ENCODE data around the gene MLLT3.

Gene MLLT3

DNA sequence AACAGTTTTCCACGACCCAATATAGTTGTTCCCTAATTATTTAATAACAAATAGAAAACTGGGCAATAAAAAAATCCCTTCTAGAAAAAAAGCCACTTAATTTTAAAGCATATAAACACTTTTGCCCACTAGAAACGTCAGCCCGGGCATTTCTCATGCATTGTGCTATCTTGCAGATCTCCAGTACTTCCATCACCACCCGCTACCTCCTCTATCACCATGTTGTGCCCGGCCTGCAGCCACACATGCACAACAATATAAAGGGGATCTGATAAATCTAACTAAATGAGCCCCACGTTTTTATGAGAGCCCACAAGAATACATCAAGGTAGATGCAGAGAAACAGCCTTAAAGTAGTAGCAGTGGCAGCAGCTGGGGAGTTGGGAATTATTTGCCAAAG, 272.7 kb downstream of the MLLT3 start:
- DNase-seq, result no peak

DNA sequence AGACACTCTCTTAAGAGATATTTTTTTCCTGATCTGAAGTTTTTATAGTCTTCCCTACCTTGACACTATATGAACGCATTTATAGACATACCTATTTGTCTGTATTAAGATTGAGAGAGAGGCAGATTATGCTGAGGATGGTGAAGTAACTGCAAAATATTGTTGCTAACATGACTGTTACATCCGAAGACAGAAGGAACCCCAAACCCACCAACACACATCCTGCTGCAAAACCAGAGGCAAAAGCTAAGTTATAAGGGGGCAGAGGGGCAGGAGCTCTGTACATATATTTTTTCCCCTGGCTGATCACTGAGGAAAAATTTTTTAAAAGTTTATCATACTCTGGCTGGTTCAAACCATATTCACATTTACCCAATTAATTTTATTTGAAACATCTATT, 279.0 kb downstream of the MLLT3 start:
- no peak for DNase-seq

DNA sequence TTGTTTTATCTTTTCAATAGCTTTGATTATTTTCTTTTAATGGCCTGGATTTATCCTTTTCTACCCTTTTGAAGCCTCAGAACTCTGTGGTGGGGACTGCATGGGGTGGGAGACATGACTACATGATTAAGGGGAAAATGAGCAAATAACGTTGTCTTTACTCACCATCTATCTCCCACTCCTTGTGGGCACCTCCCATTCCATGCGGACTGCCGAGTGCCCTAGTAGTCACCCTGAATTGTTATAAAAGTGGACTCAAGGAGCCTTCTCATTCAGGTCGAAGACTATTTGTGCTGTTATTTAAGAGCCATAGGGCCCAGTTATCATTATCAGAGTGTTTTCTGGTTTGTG, 281.8 kb downstream of the MLLT3 start:
- DNase-seq, result no peak

DNA sequence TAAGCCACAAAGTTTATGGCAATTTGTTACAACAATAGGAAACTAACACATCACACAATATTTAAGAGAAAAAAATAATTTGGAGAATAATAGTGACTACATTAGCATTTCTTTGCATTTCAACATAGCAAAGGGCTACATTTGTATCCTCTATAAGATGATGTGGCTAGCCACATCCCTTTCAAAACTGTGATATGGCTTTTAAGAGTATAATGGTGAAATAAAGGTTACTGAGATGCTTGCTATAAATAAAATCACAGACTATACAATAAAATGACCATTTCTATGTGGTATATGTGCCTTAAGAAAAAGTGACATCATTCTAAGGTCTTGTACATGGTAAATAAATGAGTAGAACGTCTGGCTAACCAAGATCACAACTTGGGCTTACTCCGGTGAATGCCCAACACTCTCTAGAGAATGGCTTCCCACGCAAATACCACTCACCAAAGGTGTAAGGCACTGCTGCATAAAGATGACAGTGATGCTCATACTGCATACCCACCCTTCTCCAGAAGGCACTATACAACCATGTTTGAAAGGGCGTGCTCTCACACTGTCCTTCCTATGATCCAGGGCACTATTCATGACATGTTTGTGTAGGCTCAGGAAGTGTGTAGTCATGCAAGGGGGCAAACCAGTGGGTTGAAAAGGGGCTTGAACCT, 286.5 kb downstream of the MLLT3 start:
- DNase-seq, result no peak

DNA sequence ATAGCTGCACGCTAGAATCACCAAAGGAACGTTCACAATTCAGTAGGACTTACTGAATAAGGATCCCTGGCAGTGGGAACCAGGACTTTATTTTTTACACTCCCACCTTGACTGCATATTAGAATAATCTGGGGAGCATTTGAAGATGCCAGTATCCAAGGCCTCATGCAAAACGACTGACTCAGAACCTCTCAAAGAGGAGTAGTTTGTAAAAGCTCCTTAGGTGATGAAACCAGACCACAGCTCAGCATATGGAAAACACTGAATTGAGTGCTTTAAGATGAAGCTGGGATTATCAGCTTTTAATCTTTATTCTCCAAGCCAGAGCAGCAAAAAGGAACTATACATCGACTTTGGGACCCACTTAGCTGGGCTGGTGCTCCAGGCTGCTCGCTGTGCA, 288.3 kb downstream of the MLLT3 start:
- DNase-seq, result no peak

DNA sequence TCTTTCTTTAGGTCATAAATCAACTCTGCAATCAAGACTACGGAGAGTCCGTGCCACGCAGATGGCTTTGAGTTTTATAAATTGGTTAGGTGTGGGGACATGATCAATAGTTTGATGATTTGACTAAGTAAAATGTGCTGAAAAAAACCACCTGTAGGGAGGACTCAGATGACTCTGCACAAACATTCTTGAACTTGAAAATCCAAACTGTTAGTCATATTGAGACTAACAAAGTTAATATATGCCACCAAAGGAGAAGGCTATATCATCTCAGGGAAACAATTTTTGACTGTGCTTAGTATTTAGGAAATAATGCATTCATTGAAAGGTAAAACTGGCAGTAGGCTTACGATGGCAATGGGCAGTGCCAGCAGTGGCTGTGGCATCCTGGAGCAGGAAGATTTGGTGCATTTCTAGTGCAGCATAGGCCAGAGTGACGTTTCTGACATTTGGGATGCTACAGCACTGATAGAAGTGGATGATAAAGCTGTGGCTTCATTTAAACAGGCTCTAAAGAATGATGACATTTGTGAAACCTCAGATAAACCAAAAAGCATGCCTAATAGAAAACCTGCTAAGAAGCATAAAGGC, 291.1 kb downstream of the MLLT3 start:
- no peak for DNase-seq

DNA sequence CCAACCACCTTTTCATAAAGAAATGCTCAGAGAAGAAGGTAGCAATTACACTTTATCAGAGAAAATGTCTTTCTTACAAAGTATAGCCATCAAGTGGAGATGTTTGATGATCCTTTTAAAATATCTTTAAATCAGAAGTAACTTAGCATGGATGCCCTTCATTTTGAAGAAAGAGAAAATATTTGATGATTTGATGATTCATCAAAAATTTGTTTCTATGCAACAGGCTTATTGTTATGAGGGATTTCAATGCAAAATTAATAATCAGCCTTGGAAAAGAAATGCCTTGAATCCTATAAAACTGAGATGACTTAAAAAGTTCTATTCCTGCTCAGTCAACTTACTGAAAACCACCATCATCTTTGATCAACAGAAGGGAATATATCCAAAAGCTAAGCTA, 291.6 kb downstream of the MLLT3 start:
- no peak for DNase-seq

DNA sequence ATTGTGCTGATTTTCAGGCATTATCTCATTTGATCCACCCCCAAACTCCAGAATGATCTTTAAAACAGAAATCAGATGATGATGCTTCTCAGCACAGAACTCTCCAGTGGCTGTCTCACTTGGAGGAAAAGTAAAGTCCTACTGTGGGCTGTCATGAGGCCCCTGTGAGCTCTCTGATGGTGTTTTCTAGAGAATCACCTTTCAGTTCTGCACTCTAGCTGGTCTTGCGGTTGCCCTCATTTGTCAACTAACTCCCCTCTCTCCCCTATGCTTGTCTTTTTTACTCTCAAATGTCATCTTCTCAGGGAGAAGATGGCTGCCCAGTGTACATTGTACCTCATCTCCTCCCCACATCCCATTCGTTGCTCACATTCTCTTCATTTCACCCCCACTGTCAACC, 295.8 kb downstream of the MLLT3 start:
- DNase-seq, result no peak

DNA sequence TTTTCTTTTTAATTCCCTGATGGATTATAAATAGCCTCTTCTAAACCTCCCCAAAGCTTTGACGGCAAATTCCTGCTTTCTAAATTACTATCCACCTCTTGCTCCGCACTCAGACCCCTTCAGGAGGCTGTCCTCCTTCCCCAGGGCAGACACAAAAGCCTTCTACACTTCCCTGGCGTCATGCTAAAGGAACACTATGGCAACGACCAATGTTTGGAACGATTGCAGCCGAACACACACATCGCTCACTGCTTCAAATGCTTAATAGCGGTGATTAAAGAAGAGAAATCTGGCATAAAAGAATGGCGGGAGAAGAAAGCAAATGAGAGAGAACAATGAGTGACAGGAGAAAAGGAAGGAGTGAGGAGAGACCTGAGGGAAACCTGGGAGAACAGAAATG, 297.3 kb downstream of the MLLT3 start:
- no peak for DNase-seq

DNA sequence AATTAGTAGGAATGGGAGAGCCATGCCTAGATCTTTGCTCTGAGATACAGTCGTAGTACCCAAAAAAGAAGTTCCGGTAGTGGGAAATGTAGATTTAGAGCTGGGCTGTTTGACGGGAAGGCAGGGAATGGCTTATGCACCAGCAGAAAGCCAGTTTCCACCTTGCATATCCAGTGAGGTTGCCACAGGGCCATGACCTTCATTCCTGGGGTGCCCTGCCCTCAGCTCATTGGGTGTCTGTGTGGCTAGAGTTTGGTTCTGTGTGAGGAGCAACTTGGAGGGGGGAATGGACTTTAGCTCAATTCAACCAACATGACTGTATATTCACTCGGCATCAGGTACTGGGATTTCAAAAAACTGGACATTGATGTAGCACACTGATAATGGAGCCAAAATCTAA, 300.1 kb downstream of the MLLT3 start:
- no peak for DNase-seq

DNA sequence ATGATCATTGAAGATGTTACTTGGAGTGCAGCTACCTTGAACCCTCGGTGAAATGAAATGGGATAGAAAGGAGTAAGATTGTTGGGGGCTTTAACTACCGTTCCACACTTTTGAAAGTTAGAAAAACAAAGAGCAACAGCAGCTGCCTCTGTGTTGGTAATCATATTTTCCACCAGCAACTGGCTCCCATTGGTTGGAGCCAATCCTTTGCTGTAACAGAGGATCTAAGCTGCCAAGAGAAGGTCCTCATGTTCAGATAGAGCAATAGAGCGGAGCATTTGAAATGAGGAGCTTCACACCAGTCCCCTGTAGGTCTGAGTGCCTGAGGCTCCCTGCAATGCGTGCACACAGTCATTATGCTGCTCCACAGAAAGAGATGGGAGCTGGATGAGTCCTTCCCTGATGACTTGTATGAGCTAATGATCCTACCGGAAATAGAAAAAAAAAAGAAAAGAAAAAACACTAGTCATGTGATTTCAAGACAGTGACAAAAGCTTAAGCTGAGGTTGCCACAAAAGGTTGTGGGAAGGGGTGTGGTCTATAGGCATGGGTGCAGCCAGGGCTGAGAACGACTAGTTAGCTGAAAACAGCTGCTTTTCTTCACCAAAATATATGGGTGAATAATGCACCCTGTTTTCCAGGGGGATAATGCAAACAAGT, 300.7 kb downstream of the MLLT3 start:
- no peak for DNase-seq

DNA sequence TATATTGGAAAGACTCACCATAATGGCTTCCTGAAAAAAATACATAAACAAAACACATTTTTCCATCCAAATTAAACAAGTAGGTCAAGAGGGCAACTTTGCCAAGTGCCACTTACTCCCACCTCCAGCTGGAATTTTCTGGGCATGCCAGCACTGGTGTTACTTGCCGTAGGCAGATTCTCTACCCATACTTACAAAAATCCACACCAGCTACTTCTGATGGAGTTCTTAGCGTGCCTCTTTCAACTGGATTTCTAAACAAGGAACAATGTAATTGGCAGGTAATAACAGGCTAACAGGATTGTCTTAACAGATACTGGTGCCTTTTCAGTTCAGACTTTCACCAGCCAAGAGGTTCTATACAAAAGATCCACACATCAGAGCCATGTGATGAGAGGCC, 301.4 kb downstream of the MLLT3 start:
- no peak for DNase-seq

DNA sequence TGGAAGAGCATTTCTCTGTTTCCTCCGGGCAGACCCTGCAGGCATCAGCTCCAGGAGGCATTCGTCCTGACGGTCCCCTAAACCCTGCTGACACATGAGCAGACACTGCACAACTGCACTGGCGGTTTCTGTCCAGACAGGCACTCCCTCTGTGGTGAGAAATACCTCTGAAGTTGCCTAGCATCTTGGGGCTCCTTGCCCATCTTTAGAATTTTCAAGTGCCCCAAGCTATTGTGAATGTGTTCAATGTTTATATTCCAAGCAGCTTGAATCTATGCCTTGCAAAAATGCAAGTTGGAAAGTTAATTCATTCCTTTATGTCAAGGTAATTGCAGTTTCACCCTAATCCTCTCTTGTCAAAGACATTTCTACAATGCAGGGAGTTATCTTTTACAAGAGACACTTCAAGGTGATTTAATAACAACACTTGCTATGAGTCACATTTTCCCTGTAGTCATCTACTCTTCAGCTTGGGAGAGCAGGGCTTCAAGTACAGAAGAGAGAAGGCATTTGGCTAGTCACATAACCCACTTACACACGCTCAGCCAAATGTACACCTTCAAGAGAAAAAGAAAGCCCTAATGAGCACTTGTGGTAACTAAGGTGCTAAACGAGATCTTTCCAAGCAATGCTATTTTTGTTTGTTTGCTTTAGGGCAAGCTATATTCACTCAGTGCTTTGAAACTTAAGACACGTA, 302.5 kb downstream of the MLLT3 start:
- DNase-seq, result no peak

DNA sequence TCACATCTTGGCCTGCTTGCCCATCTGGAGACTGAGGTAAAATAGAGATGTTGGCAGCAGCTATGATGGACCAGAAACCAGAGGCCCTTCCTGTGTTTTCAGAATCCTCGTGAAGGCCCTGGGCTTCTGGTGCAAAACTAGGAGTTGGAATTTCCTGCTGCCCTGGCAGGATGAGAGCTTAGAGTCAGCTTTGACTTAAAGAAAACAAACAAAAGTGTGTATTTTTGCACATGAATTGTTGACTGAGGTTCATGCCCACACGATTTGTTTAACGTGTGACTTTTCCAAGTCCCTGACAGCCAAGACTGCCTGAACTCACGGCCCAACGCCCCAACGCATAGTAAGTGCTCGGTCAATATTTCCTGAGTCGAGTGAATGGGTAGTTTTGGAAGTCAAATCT, 303.1 kb downstream of the MLLT3 start:
- DNase-seq, result no peak

DNA sequence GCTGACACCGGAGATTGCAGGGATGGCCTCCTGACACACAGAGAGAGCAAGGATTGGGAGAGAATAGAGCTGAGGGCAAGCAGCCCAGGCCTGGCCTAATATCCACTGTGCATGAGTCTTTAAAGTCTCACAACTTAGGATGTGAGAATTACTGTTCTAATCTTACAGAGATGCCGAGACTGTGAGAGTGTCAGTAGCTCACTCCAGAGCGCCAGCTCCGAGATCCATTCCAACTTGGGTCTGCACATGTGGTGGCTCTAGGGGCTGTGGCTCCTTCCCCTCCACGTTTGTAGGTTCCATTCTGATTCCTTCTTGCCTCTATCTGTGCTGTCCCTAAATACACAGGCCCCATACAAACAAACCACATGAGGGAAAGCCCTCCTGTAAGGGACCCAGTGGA, 304.6 kb downstream of the MLLT3 start:
- no peak for DNase-seq

DNA sequence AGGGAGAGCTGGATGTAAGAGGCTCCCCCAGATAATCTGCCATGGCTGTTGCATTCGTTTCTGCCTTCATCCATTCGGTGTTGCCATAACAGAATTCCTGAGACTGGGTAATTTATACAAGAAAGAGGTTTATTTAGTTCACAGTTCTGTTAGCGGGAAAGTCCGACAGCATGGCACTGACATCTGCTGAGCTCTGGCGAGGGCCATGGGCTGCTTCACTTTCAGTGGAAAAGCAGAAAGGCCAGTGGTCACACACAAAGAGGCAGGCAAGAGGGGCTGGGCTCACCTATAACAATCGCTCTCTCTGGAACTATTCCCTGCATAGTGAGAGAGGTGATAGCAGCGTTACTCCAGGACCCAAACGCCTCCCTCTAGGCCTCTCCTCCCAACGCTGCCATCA, 305.9 kb downstream of the MLLT3 start:
- DNase-seq, result no peak

DNA sequence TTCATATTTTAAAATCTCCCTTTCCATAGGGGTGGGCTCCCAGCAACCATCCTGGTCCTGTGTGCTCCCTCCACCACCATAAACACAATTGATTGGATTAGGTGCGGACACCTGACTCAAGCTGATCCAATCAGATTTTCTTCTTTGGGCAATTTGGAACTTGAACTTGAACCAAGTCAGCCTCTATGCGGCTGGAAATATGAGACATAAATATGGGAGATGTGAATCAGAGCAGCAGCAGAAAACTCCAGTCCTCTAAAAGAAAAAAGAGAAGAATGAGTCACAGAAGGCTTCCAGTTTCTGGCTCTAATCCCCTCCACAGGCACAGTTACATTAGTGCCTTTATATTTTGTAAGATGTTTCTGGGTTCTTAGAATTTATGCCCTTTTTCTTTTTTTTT, 306.6 kb downstream of the MLLT3 start:
- no peak for DNase-seq

DNA sequence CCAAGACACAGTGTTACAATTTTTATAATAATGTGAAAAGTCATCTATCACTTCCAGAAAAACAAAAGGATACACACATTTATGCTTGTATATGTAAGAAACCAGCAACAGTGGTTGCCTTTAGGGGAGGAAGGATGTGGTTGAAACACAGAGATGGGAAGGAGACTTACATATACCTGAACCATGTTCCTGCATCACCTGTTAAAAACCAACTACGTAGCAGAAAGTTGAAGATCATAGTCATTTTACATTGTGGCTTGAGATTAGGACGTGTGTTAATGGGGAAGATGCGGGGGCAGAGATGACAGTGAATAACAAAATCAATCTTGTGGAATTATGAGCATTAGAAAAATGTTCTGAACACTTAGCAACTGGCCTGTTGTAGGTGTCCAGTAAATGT, 307.3 kb downstream of the MLLT3 start:
- no peak for DNase-seq

DNA sequence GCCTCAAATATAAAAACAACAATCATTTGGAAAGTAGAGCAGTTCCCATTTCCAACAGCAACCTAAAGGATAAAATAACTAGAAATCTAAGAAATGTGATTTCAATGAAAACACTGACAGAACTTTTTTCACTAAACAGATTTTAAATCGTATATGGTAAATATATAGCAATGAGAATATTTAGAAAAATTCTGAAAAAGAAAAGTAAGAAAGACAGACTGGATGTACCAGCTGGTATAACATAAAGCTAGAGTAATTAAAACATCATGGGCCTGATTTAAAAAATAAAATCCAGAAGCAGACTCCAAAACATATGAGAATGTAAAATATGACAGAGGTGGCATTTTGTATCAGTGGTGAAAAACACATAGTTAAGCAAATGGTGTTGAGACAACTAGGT, 308.9 kb downstream of the MLLT3 start:
- DNase-seq, result no peak

DNA sequence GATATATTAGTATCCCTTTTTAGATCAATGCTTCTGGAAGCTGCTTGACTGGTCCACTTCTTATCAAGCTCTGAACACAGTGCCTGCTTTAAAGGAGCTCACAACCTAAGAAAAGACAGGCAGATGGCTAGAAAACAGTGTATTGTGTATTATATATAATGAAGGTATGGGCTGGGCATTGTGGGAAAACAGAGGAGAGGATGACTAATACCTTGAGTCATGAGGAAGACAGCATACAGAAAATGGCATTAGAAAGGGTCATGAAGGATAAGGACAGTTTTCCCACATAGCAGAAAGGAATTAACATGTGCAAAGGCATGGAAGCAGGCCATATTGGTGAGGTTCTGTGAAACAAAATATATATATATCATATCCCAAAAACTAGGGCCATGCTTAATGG, 309.6 kb downstream of the MLLT3 start:
- DNase-seq, result no peak

DNA sequence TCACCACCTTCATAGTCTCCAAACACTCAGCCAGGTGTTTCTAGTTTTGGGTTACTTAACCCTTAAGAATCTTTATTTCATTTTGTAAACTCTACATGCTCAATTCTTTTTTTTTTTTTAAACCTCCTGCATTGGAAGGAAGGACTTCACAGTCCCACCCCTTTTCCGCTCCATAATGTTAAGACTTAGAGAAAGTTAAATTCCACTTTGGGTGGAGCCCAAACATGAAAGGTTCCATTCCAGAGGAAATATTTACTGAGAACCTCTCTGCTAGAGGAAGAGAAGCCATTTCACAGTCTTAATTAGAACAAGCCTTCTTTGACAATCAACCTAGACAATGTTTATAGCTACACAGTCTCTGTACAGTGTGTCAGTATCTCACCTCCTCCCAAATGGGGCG, 312.3 kb downstream of the MLLT3 start:
- no peak for DNase-seq

DNA sequence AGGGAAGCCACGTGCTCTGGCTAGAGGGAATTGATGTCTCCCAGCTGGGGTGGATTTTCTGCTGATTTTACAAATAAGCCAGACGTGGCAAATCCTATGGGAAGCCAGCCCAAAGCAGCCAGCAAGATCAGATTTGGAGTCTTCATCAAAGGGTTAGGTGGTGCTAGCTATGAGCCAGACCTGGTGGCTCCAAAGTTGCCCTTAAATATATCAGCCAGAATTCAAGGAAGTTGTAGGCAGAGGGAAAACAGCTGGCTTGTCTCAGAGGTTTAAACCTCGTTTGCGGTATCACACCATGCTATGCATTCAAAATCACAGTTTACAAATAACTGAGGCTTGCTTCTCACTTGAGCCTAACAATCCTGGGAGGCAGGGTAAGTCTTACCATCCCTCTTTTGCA, 313.2 kb downstream of the MLLT3 start:
- no peak for DNase-seq

DNA sequence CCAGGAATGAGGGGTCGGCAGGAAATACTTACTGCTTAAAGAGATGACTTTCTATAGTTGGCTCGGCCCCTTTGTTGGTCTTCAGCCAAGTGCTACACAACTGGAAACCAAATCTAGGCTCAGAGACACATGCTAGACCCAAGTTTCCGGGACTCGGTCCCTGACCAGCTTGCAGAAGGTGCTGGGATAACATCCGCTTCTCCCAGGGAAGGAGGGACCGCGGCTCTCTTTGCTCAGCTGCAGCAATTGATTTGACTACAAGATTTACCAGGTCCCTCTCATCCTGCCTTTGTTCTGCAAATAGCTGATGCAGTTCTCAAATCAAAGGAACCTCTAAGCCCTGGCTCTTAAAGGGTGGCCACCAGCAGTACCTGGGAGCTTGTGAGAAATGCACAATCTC, 314.7 kb downstream of the MLLT3 start:
- no peak for DNase-seq

Measured in amygdala (tissue), 56 donors.